ENCODE results near the gene PARP16.

PARP16 gene

DNA sequence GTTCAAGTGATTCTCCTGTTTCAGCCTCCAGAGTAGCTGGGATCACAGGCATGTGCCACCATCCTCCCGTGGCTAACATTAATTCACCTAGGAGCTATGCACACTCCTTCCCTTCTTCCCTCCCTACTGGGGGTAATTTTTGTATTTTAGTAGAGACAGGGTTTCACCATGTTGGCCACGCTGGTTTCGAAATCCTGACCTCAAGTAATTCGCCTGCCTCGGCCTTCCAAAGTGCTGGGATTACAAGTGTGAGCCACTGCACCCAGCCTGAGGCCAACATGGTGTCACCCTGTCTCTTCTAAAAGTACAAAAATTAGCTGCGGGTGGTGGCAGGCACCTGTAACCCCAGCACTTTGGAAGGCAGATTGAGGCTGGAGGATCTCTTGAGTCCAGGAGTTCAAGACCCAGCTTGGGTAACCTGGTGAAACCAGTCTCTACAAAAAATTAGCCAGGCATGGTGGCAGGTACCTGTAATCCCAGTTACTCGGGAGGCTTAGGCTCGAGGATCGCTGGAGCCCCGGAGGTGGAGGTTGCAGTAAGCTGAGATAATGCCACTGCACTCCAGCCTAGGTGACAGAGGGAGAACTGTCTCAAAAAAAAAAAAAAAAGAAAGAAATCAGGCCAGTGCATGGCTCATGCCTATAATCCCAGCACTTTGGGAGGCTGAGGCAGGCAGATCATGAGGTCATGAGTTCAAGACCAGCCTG is 23.9 kb upstream of the PARP16 start:
- DNase-seq = no peak

GRCh38 chr15:65309882-65310418 is 23.3 kb upstream of the PARP16 start:
- DNase-seq = no peak

GRCh38 chr15:65307978-65308377 is 21.3 kb upstream of the PARP16 start:
- no peak for DNase-seq

DNA sequence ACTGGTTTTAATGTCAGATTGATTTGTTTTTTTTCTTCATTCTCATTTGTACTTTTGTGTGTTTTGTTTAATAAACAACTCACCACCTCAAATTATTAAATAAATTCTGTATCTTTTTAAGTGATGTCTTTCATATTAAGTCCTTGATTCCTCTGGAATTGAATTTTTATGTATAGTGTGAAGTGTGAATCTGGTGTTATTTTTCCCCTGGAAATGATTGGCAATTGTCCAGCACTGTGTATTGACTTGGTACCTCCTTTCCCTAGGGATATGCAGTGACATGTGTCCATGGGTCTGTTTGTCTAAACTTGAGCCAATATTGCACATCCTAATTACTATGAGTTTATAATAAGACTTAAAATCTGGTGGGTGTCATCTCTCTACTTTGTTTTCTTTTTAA is 19.9 kb upstream of the PARP16 start:
- DNase-seq = no peak

GRCh38 chr15:65305776-65306175 is 19.1 kb upstream of the PARP16 start:
- no peak for DNase-seq

DNA sequence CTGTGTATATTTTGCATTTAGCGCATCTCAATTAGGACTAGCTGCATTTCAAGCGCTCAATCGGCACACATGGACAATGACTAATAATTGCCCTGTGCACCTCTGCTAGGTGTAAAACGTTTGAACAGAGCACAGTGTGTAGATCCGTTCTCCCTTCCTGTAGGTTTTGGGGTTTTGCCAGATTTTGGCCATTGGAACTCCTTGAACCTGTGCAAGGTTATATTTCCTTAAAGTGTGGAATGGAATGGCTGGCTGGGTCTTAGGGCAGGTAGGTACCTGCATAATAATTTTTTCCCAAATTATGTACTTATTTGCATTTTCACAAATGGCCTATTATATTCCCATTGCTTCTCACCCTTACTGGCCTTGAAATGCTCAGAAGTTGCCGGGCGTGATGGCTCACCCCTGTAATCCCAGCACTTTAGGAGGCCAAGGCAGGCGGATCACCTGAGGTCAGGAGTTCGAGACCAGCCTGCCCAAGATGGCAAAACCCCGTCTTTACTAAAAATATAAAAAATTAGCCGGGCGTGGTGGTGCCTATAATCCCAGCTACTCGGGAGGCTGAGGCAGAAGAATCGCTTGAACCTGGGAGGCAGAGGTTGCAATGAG is 18.6 kb upstream of the PARP16 start:
- DNase-seq = no peak

DNA sequence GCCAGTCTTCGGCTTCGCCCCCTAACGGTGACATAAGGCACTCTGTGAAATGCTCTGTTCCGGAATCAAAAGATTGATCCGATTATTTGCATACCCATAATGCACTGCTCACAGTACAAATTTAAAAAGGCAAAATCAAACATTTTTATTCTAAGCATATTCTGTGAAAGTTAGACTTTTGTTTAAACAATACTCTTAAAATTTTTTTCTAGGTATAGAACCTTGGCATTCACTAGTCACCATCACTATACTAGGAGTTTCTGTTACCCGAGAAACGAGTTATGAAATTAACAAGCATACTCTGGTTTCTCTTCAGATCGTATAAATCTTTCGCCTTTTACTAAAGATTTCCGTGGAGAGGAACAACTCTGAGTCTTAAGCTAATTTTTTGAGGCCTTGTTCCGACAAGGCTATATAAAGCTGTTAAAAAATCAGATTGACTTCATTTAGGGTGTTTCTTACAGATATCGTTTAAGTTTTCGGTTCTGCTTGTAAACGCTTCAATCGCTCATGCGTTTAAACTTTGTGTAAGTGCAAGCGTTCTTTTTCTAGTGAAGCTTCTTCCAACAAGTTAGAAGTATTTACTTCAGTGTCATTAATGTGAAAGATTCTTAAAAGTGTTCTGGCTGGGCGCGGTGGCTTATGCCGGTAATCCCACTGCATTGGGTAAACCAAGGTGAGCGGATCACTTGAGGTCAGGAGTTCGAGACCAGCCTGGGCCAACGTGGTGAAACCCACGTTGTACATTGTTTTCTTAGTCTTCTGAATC is 17.9 kb upstream of the PARP16 start, which contains the start of gene RNU5B-1:
RNU5B-1 (plus strand) TSS at position 297 of the 769 bp plus-strand sequence.
- DNase-seq = peak; percentile 91

DNA sequence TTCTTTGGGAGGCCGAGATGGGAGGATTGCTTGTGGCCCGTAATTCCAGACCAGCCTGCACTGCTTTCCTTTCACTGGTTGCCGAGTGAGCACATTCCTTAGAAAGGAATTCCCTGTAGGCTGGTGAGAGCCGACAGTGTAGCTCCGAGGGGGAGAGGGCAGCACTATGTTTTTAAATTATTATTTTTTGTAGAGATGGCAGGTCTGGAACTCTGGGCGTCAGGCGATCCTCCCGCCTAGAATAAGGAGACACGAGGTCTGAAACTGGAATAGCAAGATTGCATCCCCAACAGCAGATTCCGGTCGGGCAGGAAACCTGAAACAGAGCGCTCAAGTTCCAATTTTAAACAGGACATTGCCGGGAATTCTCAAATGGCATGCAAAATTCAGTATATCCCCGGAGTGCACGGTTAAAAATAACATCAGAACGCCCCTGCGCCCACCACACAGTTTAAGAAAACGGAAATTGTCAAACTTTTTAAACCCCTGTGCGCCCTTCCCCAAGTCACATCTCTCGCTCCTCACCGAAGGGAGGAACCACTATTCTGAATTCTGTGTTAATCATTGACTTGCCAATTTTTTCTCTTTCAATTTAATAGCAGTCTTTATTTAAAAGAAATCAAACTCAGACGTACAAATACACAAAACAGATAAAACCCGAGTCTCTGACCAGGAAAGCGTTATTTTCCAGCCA is 17.2 kb upstream of the PARP16 start:
- DNase-seq = no peak

DNA sequence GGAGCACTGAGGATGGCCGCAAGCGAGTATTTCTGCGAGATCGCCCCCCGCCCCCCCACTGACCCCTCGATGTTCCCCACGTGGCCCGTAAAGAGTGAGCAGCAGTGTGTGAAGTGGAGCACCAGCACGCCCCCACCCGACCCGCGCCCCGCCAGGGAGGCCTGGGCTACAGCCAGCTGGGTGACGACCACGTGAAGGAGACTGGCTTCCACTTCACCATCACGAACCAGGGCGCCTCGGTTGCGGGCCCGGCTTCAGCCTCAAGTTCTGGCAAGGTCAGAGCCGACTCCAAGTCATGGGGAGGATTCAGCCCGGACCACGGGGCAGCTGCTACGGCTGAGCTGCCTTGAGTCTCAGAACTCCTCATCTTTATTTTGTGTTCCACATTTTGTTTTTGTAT is 15.4 kb upstream of the PARP16 start:
- DNase-seq = no peak

DNA sequence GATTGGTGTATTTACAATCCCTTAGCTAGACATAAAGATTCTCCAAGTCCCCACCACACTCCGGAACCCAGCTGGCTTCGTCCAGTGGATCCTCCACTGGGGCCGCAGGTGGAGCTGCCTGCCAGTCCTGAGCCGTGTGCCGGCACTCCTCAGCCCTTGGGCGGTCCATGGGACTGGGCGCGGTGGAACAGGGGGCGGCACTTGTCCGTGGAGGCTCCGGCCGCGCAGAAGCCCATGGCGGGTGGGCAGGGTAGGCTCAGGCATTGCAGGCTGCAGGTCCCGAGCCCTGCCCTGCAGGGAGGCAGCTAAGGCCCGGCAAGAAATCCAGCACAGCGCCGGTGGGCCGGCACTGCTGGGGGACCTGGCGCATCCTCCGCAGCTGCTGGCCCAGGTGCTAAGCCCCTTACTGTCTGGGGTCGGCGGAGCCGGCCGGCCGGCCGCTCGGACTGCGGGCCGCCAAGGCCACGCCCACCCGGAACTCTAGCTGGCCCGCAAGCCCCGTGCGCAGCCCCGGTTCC is 14.3 kb upstream of the PARP16 start:
- no peak for DNase-seq

DNA sequence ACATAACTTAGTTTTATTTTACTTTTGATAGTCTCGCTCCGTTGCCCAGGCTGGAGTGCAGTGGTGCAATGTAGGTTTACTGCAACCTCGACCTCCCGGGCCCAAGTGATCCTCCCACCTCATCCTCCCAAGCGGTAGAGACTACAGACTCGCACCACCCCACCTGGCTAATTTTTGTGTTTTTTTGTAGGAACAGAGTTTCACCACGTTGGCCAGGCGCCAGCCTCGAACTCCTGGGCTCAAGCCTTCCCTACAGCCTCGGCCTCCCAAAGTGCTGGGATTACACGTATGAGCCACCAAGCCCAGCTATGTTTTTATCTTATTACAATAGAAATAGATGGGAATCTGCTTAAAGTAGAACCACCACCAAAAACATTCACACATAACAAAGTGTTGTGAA is 12.0 kb upstream of the PARP16 start:
- DNase-seq = no peak

GRCh38 chr15:65292938-65293518 is 6.3 kb upstream of the PARP16 start:
- no peak for DNase-seq

DNA sequence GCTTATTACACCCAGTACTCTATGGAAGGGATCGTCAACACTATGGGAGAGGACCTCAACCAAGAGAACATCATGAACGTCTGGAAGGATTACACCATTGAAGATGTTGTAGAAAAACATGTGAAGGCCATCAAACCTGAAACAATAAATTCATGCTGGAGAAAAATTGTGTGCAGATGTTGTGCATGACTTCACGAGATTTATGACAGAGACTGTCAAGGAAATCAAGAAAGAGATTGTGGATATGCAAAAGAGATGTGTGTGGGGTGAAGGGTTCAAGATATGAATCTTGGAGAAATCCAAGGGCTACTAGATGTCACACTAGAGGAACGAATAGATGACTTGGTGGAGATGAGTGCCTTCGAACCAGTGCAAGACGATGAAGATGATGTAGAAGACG is 3.5 kb upstream of the PARP16 start:
- no peak for DNase-seq

GRCh38 chr15:65289261-65289854 is 2.7 kb upstream of the PARP16 start:
- DNase-seq = no peak

- no peak for DNase-seq
Measured at GRCh38 chr15:65287520-65287855, 805 bp upstream of the PARP16 start.

GRCh38 chr15:65286069-65286703 is 497 bp downstream of the PARP16 start:
- peak; percentile 23 for DNase-seq

DNA sequence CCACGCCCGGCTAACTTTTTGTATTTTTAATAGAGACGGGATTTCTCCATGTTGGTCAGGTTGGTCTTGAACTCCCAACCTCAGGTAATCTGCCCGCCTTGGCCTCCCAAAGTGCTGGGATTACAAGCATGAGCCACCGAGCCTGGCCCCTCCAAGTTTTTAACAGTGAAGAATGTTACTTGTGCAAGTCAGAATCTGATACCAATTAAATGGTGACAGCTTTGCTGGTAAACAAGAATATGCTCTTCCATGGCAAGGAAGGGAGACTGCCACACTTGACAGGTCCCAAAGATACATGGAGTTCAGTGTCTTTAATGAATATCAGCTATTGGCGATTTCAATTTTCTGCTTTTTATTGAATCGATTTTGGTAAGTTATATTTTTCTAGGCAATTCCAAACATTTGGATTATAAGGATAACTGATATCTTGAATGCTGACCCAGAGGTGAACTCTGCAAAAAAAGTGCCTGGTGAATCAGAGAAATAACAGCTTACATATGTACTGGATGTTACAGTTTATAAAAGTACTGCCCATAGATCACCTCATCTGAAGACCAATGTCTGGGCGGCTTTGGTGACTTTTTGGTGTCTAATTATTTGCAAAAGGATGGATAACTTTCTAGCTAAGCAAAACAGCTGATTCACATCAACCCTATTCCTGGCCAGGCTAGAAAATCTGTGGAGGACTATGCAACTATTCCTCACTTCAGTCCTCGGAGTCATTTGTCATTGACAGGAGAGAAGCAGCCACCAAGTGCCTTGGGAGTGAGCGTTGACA is 1.2 kb downstream of the PARP16 start:
- no peak for DNase-seq

- DNase-seq = no peak
Measured at GRCh38 chr15:65278480-65278879, 8.2 kb downstream of the PARP16 start.

GRCh38 chr15:65277015-65277414 is 9.7 kb downstream of the PARP16 start:
- DNase-seq = no peak

DNA sequence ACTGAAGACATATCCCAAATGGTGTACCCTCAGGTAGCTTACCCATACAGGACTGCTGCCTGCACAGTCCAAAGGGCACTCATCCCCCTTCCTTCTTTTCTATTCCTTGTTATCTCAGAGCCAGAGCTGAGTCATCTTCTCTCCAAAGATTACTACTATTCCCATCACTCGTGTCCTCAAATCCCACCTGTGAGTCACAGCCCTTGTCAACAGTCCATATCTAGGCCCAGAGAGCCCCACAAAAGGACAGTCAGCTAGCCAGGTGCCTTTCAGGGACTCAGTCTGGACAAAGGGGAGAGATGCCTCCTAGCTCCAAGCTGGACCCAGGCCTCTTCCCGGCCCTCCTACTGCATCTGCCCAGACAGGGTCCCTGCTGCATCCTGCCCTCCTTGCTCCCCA is 11.0 kb downstream of the PARP16 start:
- DNase-seq = no peak

Data from CD4-positive, alpha-beta T cell treated with Interleukin-10 for 1 hour (primary cell).